Cerebellar cortex (tissue), 1 donor: ENCODE data around the gene PSME2.
A peak's percentile ranks its signal among the peaks of the same experiment; 100 is the strongest.

Experiments
- DNase-seq: peaks from one replicate; pipeline ENCODE4 v3.0.0-alpha.2; 2015; ENCODE audit warnings: low spot score

The PSME2 gene

DNA sequence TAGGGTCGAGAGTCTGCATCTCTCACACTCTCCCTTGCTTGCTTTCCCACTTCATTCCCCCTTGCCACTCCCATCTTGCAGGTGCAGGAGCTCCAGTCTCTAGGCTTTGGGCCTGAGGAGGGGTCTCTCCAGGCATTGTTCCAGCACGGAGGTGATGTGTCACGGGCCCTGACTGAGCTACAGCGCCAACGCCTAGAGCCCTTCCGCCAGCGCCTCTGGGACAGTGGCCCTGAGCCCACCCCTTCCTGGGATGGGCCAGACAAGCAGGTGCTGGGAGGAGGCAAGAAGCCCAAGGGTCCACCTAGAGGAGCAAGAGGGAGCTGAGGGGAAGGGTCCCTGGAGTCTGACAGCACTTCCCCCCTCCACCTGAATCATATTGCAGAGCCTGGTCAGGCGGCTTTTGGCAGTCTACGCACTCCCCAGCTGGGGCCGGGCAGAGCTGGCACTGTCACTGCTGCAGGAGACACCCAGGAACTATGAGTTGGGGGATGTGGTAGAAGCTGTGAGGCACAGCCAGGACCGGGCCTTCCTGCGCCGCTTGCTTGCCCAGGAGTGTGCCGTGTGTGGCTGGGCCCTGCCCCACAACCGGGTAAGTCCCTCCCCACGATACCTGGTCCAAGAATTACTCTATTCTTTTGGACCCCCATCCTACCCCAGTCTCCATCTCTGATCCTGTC is 5.1 kb upstream of the PSME2 start:
- DNase-seq = no peak

DNA sequence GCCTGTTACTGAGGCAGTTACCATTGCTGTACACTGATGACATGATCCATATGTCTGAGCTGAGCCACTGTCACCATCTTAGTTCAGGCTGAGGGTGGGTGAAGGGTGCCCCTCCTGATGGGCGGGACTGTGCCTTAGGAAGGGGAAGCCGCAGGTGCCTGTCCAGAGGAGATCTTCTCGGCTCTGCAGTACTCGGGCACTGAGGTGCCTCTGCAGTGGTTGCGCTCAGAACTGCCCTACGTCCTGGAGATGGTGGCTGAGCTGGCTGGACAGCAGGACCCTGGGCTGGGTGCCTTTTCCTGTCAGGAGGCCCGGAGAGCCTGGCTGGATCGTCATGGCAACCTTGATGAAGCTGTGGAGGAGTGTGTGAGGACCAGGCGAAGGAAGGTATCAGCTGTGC is 4.6 kb upstream of the PSME2 start:
- DNase-seq = no peak

DNA sequence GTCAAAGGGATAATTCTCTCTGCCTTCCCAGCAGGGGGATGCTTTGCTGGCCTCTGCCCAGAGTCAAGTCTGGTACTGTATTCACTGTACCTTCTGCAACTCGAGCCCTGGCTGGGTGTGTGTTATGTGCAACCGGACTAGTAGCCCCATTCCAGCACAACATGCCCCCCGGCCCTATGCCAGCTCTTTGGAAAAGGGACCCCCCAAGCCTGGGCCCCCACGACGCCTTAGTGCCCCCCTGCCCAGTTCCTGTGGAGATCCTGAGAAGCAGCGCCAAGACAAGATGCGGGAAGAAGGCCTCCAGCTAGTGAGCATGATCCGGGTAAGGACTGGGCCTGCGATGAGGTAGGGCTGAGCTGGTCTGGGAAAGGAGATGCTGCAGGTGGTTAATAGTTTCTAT is 4.2 kb upstream of the PSME2 start:
- DNase-seq = no peak

DNA sequence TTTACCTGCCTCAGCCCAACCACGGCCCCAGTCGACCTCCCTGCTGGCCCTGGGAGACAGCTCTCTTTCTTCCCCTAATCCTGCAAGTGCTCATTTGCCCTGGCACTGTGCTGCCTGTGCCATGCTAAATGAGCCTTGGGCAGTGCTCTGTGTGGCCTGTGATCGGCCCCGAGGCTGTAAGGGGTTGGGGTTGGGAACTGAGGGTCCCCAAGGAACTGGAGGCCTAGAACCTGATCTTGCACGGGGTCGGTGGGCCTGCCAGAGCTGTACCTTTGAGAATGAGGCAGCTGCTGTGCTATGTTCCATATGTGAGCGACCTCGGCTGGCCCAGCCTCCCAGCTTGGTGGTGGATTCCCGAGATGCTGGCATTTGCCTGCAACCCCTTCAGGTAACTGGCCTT is 3.7 kb upstream of the PSME2 start:
- no peak for DNase-seq

DNA sequence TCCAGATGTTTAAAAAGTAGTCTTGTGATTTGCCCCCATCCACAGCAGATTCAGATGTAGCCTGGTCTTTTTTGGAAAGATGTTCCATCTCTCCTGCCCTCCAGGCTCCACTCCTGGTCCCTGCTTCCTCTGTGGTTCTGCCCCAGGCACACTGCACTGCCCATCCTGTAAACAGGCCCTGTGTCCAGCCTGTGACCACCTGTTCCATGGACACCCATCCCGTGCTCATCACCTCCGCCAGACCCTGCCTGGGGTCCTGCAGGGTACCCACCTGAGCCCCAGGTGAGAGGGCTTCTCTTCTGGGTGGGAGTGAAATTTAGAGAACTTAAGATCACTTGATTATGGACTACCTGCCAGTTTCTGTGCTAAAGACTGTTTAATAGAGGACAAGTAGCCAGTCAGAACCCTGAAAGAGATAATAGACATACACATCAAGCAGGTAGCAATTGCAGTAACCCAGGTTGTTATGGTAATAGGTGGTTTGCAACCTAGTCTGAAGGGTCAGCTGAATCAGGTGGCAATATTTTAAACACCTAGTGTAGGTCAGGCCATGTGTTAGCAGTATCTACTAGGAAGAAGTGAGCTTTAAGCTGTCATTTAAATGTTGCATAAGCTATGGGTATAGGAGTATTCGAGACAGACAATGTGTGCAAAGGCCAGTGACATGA is 3.0 kb upstream of the PSME2 start:
- DNase-seq = no peak

DNA sequence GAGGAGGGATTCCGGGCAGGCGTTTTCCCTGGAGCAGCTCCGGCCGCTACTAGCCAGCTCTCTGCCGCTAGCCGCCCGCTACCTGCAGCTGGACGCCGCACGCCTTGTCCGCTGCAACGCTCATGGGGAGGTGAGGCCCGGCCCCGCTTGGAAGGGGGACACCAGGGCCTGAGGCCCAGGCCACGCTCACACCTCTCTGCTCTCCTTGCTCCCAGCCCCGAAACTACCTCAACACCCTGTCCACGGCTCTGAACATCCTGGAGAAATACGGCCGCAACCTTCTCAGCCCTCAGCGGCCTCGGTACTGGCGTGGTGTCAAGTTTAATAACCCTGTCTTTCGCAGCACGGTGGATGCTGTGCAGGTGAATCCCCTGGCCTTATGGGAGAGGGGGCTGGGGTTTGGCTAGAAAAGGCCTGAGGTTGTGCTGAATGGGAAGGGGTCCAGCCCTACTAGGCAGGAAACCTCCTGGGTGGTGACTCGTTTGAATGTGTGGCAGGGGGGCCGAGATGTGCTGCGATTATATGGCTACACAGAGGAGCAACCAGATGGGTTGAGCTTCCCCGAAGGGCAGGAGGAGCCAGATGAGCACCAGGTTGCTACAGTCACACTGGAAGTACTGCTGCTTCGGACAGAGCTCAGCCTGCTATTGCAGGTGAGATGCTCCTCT is 1.5 kb upstream of the PSME2 start:
- no peak for DNase-seq

DNA sequence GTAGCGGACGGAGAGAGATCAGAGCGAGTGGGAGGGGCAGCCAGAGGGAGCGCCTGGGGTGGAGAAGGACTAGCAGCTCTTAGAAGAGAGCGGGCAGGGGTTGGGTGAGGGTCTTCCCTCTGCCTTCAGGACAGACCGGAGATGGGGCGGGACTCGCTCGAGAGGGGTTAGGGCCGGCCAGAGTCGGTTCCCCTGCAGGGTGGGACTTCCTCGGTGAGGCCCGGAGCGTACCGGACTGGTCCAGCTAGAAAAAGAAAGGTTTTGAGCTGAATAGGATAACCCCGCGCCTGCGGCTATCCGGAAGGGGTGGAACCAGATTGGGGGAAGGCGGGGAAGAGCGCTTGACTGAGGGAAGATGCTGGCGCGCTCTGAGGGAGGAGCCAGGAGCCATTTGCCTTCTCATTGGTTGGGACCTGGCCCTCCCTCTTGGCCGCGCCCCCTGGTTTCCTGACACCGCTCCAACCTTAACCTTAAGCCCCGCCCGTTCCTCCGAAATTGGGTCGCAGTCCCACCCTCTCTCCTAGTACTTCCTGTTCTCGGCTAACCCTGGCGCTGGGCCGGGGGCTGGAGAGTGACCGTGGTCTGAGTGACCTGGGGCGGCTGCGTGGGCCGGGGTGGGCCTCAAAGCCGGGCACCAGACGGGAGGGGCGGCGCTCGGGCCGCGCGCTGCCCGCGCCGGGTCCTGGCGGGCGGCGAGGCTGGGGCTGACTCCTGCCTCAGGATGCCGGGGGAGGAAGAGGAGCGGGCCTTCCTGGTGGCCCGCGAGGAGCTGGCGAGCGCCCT is 759 bp upstream of the PSME2 start, which contains the start of gene RNF31:
RNF31 (plus strand) TSS at position 521 of the 783 bp plus-strand sequence; CDS start at position 722, 201 bp downstream.
- DNase-seq = peak; percentile 99

DNA sequence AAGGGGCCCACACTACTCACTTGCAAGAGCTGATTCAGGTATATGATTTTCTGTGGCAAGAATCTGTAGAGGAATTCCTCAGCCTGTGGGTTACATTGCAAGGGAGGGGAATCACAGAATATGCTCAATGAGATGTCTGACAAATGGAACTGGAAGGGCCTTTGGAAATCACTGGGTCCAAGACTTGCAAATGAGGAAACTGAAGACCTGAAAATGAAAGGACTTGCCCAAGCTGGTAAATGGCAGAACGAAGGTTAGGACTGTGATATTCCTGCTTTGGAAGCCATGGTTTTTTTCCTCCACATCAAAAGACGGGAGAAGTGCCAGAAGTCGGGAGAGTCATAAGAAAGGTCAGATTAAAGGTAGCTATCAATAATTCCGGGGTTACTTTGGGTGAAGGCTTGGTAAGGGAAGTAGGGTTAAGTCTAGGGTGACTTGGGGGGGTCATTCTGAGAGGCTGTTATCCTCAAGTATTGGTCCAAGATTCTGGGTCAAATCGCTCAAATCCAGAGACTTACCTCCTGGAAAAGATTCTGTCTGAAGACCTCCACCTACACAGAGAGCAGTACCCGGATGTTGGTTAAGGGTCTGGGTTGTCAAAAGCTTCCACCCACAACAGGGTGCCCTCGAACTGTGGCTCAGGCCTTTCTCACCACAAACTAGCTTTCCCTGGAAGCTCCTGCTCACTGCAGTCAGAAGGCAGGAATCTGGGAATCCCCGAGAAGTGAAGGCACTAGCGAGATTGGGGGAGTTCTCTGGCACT is 539 bp downstream of the PSME2 start:
- DNase-seq = no peak

DNA sequence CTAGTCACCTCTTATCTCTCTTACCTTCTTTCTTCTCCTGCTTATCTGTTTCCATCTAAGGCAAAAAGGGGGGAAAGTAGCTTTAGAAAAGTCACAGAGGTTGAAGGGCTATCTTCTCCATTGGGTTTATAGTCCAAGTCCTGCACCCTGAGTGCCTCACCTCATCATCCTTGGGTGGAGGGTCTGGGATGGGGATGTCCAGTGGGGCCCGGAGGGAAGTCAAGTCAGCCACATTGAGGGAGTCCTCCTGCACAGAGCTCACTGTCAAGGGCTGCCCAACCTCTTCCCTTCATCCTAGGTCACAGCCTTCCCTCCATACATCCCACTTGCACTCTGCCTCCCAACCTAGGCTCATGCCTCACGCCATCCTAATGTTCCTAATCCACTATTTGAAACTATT is 1.2 kb downstream of the PSME2 start:
- DNase-seq = no peak

DNA sequence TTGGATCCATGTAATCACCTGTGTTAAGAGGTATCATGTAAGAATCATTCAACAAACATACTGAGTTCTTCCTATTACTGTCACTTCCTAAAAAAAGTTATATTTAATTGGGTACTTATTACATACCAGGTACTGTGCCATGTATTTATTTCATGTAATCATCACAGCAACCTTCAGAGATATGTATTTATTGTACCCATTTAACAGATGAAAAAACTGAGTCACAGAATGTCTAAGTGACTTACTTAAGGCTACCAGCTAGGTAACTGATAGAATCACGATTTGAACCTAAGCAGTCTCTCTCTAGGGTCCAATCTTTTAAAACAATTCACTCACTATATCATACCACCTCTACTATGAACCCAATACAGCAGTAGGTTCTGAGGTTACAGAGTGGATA is 2.0 kb downstream of the PSME2 start:
- DNase-seq = no peak

DNA sequence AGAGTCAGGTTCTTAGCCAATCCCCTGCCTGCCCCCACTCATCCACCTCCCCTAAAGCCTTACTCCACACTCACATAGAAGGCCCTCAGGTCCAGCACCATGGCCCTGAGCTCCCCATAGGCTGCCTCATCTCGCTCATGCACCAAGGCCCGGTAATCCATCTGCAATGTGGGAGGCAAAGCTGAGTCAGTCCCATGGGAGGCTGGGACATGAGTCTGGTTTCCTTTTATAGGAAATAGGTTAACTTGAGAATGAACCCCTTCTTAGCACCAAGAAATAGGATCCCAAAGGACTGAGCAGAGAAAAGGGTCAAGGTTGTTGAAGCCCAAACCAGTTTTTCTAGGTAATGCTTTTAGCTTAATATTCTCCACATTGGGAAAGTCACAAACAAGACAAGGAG is 2.9 kb downstream of the PSME2 start:
- no peak for DNase-seq

DNA sequence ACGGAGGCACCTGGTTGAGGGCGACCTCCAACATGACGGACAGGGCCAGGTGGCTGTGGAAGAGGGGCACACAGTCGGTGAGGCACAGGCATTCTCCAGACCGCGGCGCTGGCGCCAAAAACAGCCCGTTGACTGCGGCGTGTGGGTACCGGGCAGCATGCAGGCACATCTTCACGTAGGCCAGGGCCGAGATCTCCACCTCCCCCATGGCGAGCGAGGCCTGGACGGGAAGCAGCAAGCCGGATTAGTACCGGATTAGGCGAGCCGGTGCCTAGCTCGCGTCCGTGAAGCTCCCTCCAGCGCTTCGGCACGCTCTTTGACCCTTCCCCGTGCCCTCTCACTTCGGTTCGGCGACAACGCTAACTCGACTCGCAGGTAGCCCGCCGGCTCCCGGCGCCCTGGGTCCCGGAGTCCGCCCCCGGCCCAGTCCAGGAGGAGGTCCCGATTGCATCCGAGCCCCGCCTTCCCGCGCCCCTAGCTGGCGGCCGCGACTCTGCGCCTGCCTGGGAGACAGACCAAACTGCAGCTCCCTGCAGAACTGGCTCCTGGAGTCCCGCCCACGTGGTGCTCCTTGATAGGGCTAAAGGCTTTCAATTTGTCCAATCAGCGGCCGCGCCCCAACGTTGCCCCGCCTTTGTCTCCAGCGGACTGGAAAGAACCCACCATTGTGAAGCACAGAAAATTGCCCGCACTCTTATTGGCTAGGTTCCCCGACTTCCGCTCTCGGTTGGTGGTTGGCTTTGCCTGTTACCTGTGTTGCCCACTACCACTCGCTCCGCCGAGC is 5.1 kb downstream of the PSME2 start, which contains the start of gene EMC9:
EMC9 (minus strand) TSS at position 495 of the 784 bp plus-strand sequence; CDS start at position 208, 287 bp downstream.
- peak; percentile 100 for DNase-seq

DNA sequence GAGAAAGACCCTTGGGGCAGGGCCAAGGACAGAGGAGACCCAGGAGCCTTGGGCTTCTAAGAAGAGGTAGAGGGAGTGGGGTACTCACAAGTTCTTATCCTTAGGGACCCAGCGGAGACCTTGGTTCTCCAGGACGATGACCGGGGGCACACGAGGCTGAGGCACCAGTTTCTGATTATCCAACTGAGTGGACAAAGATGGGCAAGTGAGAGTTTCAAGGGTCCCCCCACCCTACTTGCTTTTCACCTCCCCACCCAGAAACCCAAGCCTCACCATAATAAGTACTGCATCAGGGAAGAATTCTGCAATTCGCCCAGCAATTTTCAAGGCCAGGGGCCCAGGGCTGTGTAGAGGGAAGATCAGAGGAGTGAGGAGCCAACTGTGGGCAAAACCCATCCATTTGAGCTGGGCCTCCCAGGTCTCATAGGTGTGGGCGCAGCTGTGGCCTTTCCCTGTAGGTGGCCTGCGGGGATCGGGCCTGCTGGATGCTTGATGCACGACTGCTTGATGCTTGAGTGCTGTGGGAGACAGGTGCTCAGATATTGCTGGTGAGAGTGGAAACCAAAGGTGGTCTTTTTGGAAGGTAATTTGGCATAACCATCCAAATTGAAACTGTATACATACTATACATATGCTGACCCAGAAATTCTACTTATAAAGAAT is 7.0 kb downstream of the PSME2 start:
- DNase-seq = no peak

DNA sequence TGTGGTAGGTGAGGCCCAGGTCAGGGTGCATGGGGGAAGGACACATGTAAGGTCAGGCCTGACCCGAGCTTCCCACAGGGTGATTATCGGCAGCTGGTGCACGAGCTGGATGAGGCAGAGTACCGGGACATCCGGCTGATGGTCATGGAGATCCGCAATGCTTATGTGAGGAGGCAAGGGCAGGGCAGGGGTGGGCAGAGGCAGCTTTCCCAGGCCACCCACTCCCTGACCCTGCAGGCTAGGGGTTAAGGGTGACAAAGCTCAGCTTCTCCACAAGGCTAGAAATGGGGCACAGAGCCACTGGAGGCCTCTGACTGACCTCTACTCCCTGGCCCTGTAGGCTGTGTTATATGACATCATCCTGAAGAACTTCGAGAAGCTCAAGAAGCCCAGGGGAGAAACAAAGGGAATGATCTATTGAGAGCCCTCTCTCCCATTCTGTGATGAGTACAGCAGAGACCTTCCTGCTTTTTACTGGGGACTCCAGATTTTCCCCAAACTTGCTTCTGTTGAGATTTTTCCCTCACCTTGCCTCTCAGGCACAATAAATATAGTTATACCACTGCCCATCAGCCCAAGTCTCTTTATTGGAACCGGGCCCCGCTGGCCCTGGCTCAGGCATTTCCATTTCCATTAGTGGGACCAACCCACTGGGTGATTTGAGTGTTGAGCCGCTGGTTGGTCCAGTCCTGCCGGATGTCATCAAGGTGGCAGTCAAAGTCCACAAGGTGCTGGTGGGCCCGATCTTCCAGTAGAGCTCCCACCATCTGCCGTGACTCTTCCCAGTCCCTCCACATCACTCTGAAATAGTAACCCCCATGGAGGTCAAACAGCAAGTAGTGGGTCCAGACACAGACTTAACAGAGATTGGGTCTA is 7.8 kb downstream of the PSME2 start:
- DNase-seq = no peak

DNA sequence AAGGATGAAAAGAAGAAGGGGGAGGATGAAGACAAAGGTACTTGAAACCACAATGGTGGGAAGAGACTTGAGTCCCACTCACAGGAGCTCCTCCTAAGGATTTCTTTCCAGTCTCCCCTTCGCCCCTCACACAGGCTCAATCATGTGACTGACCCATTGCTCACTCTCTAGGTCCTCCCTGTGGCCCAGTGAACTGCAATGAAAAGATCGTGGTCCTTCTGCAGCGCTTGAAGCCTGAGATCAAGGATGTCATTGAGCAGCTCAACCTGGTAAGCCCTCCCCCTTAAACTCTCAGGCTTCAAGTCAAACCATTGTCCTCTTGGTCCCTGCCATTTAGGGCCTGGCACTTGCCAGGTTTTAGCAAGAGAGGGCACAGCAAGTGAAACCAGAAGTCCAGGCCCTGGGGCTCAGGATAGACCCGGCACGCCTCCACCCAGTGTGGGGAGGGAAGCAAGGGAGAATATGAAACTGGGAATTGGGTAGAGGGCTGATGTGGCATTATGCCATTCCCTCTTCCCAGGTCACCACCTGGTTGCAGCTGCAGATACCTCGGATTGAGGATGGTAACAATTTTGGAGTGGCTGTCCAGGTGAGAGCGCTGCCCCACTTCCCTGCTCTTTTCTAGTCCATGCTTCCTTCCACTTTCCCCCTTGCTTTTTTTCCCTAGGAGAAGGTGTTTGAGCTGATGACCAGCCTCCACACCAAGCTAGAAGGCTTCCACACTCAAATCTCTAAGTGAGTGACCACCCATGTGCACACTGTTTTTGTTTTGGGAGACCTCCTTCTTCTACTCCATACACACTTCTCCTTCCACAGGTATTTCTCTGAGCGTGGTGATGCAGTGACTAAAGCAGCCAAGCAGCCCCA is 8.6 kb downstream of the PSME2 start:
- no peak for DNase-seq

DNA sequence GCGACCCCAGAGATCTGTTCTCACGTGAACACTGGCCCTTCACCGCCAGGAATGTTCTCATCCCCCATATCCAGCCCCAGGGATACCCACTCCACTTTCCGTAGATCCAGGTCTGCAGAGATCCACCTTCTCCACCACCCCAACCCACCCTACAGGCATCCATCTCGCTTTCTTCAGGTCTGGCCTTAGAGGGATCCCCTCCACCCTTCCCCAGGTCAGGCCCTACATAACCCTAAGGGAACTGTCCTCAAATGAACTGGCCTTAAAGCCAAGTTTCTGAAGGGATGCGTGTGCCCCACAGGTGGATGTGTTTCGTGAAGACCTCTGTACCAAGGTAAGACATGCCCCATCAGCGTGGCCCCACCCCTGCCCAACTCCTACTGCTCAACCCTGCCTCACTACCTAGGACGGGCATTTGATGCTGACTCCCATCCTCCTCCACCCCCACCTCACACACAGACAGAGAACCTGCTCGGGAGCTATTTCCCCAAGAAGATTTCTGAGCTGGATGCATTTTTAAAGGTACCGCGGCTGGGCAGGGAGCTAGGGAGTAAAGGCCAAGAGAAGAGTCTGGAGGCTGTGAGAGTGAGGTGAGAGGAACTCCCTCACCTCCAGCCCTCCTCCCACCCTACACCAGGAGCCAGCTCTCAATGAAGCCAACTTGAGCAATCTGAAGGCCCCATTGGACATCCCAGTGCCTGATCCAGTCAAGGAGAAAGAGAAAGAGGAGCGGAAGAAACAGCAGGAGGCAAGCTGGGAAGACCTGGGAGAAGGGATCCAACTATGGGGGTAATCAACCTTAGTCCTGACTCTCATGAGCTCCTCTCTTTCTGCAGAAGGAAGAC is 9.5 kb downstream of the PSME2 start:
- no peak for DNase-seq
